Mucosa of rectum (tissue), 2 donors: ENCODE measurements around the gene BABAM2.

Source experiments
- H3K27ac ChIP-seq, 2 donors: one replicate each; pipeline ENCODE4 v1.7.0; 2013; ENCODE audit warnings: inconsistent platforms in 2 of 2, low read depth in 2 of 2, low read length in 2 of 2
- H3K27me3 ChIP-seq, 2 donors: one replicate each; pipeline ENCODE4 v1.7.0; 2013; ENCODE audit warnings: low read length in 2 of 2; ENCODE audit not compliant: control insufficient read depth in 2 of 2, insufficient read depth in 2 of 2
- H3K36me3 ChIP-seq, 2 donors: one replicate each; pipeline ENCODE4 v1.7.0; 2013; ENCODE audit warnings: low read length in 2 of 2; ENCODE audit not compliant: control insufficient read depth in 2 of 2, insufficient read depth in 2 of 2
- H3K4me1 ChIP-seq, 2 donors: one replicate each; pipeline ENCODE4 v1.7.0; 2013; ENCODE audit warnings: low read length in 2 of 2, mild to moderate bottlenecking in 1 of 2; ENCODE audit not compliant: control insufficient read depth in 2 of 2, insufficient read depth in 2 of 2
- H3K4me3 ChIP-seq, 2 donors: one replicate each; pipeline ENCODE4 v1.7.0; 2013; ENCODE audit warnings: low read length in 2 of 2
- H3K9ac ChIP-seq, 2 donors: one replicate each; pipeline ENCODE4 v1.7.0; 2013; ENCODE audit warnings: low read length in 2 of 2, low read depth in 1 of 2, mild to moderate bottlenecking in 1 of 2
- H3K9me3 ChIP-seq, 2 donors: one replicate each; pipeline ENCODE4 v1.7.0; 2013; ENCODE audit warnings: low read length in 2 of 2; ENCODE audit not compliant: control insufficient read depth in 2 of 2
- donor health status: healthy.
- donor health status: Normal muscosa, but diverticular disease.

Gene BABAM2

GRCh38 chr2:28349546-28350165, 459.1 kb downstream of the BABAM2 start:
- H3K4me1 ChIP-seq, result no peaks in the 10 kb centered on the region

GRCh38 chr2:28350196-28350595, 459.7 kb downstream of the BABAM2 start:
- no peak overlapping the region for H3K4me3 ChIP-seq
- H3K4me1 ChIP-seq, result no peaks in the 10 kb centered on the region
- no peak overlapping the region for H3K27ac ChIP-seq
- no peaks in the 10 kb centered on the region for H3K36me3 ChIP-seq
- H3K9ac ChIP-seq, result no peak overlapping the region
- H3K9me3 ChIP-seq, result no peaks in the 10 kb centered on the region
- H3K27me3 ChIP-seq, result no peaks in the 10 kb centered on the region

More at GRCh38 chr2:28349546-28350165, 459.1 kb downstream of the BABAM2 start:
- Histone ChIP-seq H3K27me3 (no peaks in the 10 kb centered on the region), H3K27ac (no peak overlapping the region), H3K9ac (no peak overlapping the region), H3K4me3 (no peak overlapping the region), H3K9me3 (no peaks in the 10 kb centered on the region), H3K36me3 (no peaks in the 10 kb centered on the region)

- no peak overlapping the region for H3K27ac ChIP-seq
- H3K27me3 ChIP-seq, result no peaks in the 10 kb centered on the region
- peaks cover 4 to 5% of the 10 kb centered on the region in 2 donors for H3K4me1 ChIP-seq
- H3K4me3 ChIP-seq, result no peak overlapping the region
- H3K9ac ChIP-seq, result no peak overlapping the region
- H3K36me3 ChIP-seq, result no peaks in the 10 kb centered on the region
- H3K9me3 ChIP-seq, result no peaks in the 10 kb centered on the region
Observed at GRCh38 chr2:28350791-28351285, 460.3 kb downstream of the BABAM2 start.

GRCh38 chr2:28351621-28352020, 461.1 kb downstream of the BABAM2 start:
- H3K9me3 ChIP-seq, result no peaks in the 10 kb centered on the region
- H3K4me3 ChIP-seq, result no peak overlapping the region
- peaks cover 12 to 13% of the 10 kb centered on the region in 2 donors for H3K4me1 ChIP-seq
- no peaks in the 10 kb centered on the region for H3K27me3 ChIP-seq
- no peak overlapping the region for H3K9ac ChIP-seq
- no peaks in the 10 kb centered on the region for H3K36me3 ChIP-seq
- no peak overlapping the region for H3K27ac ChIP-seq

GRCh38 chr2:28352104-28352503, 461.6 kb downstream of the BABAM2 start:
- Histone ChIP-seq H3K4me1 (peaks cover 13 to 14% of the 10 kb centered on the region in 2 donors), H3K36me3 (no peaks in the 10 kb centered on the region), H3K9me3 (no peaks in the 10 kb centered on the region), H3K27ac (no peak overlapping the region), H3K27me3 (no peaks in the 10 kb centered on the region), H3K4me3 (no peak overlapping the region), H3K9ac (no peak overlapping the region)

- no peaks in the 10 kb centered on the region for H3K36me3 ChIP-seq
- H3K9me3 ChIP-seq, result no peaks in the 10 kb centered on the region
- no peak overlapping the region for H3K27ac ChIP-seq
- H3K27me3 ChIP-seq, result no peaks in the 10 kb centered on the region
- no peak overlapping the region for H3K4me3 ChIP-seq
- H3K9ac ChIP-seq, result no peak overlapping the region
- H3K4me1 ChIP-seq, result peaks cover 13 to 14% of the 10 kb centered on the region in 2 donors
Observed at GRCh38 chr2:28352610-28353195, 462.2 kb downstream of the BABAM2 start.

- H3K27me3 ChIP-seq, result no peaks in the 10 kb centered on the region
- H3K9ac ChIP-seq, result peak overlapping the region in 1 of 2 donors; percentile 72
- H3K27ac ChIP-seq, result peak overlapping the region in 1 of 2 donors; percentile 75
- peaks cover 27% of the 10 kb centered on the region in 2 donors for H3K4me1 ChIP-seq
- H3K36me3 ChIP-seq, result no peaks in the 10 kb centered on the region
- no peak overlapping the region for H3K4me3 ChIP-seq
- H3K9me3 ChIP-seq, result no peaks in the 10 kb centered on the region
Observed at GRCh38 chr2:28354920-28355520, 464.5 kb downstream of the BABAM2 start.

- Histone ChIP-seq H3K9ac (peak overlapping the region in 1 of 2 donors; percentile 72), H3K9me3 (no peaks in the 10 kb centered on the region), H3K4me1 (peaks cover 27 to 28% of the 10 kb centered on the region in 2 donors), H3K27ac (peak overlapping the region; percentile 75 to 76), H3K4me3 (no peak overlapping the region), H3K27me3 (no peaks in the 10 kb centered on the region), H3K36me3 (no peaks in the 10 kb centered on the region)
Observed at GRCh38 chr2:28355521-28356094, 465.1 kb downstream of the BABAM2 start.

- H3K9ac ChIP-seq, result peak overlapping the region; percentile 47 to 72
- H3K4me1 ChIP-seq, result peaks cover 27 to 32% of the 10 kb centered on the region in 2 donors
- no peaks in the 10 kb centered on the region for H3K36me3 ChIP-seq
- peak overlapping the region; percentile 75 to 76 for H3K27ac ChIP-seq
- no peaks in the 10 kb centered on the region for H3K9me3 ChIP-seq
- H3K4me3 ChIP-seq, result no peak overlapping the region
- no peaks in the 10 kb centered on the region for H3K27me3 ChIP-seq
Observed at GRCh38 chr2:28356095-28356911, 465.8 kb downstream of the BABAM2 start.
